Suprapubic skin (tissue), 4 donors: Measurements from ENCODE around the gene ATP6V0E1. TPM values are rescaled to one million over a fixed set of nuclear protein-coding genes. Genes with fewer than 3 reads are reported as not detected.

Source experiments
- DNase-seq, 2 donors: peaks; one replicate each; pipeline ENCODE4 v3.0.0-alpha.2; 2019; ENCODE audit warnings: low spot score in 2 of 2
- H3K27ac ChIP-seq: fragments of 200-600 bp; sonication (generic); one replicate; pipeline ENCODE4 v1.5.1; 2019
- H3K27me3 ChIP-seq: fragments of 200-600 bp; sonication (generic); one replicate; pipeline ENCODE4 v1.5.1; 2019
- H3K36me3 ChIP-seq: fragments of 200-600 bp; sonication (generic); one replicate; pipeline ENCODE4 v1.5.1; 2019
- H3K4me1 ChIP-seq: fragments of 200-600 bp; sonication (generic); one replicate; pipeline ENCODE4 v1.5.1; 2019
- H3K4me3 ChIP-seq: fragments of 200-600 bp; sonication (generic); one replicate; pipeline ENCODE4 v1.5.1; 2019; ENCODE audit warnings: mild to moderate bottlenecking
- H3K9me3 ChIP-seq: fragments of 200-600 bp; sonication (generic); one replicate; pipeline ENCODE4 v1.5.1; 2019
- EP300 ChIP-seq: sonication (generic); formaldehyde crosslinking; IDR thresholded peaks from one replicate; pipeline ENCODE4 v1.6.1; 2017; ENCODE audit warnings: antibody characterized with exemption
- POLR2A ChIP-seq, 2 donors: fragments of 450-650 bp; IDR thresholded peaks; one replicate each; pipeline ENCODE4 v1.6.1; 2017; ENCODE audit warnings: antibody characterized with exemption in 2 of 2, mild to moderate bottlenecking in 2 of 2, moderate library complexity in 2 of 2
- POLR2AphosphoS5 ChIP-seq, 3 donors: sonication (generic); formaldehyde crosslinking; IDR thresholded peaks; one replicate each; pipeline ENCODE4 v1.6.1; 2017; ENCODE audit warnings: antibody characterized with exemption in 3 of 3
- WGBS: methylation state at CpG from one replicate; pipeline ENCODE4 v1.1.5; 2018; 5-methylcytosine and 5-hydroxymethylcytosine counted together
- total RNA-seq, 4 donors: library from RNA; depleted of rRNA; stranded (reverse); fragments of >200 nt; gene quantifications; one replicate each; pipeline ENCODE4 v1.1.0, GENCODE V29; 2016
- TF ChIP-seq, protein P1 (sequence below), 2 donors: fragments of 200-600 bp in 1 of 2; fragments of 450-650 bp in 1 of 2; sonication (generic) in 1 of 2; IDR thresholded peaks; one replicate each; pipeline ENCODE4 v1.5.1; 2016 to 2019; ENCODE audit warnings: antibody characterized with exemption in 2 of 2, mild to moderate bottlenecking in 1 of 2, moderate library complexity in 1 of 2

Gene ATP6V0E1
- total RNA-seq, 4 donors from 2014 or later: 73.7 to 91.3 (median 82.1) TPM

- TF ChIP-seq EP300: no peak
- TF ChIP-seq, protein P1, sequence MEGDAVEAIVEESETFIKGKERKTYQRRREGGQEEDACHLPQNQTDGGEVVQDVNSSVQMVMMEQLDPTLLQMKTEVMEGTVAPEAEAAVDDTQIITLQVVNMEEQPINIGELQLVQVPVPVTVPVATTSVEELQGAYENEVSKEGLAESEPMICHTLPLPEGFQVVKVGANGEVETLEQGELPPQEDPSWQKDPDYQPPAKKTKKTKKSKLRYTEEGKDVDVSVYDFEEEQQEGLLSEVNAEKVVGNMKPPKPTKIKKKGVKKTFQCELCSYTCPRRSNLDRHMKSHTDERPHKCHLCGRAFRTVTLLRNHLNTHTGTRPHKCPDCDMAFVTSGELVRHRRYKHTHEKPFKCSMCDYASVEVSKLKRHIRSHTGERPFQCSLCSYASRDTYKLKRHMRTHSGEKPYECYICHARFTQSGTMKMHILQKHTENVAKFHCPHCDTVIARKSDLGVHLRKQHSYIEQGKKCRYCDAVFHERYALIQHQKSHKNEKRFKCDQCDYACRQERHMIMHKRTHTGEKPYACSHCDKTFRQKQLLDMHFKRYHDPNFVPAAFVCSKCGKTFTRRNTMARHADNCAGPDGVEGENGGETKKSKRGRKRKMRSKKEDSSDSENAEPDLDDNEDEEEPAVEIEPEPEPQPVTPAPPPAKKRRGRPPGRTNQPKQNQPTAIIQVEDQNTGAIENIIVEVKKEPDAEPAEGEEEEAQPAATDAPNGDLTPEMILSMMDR (IDR thresholded peaks at IDR 0.05): no peak
- TF ChIP-seq POLR2AphosphoS5 (IDR thresholded peaks at IDR 0.05): no peak
- no peak for TF ChIP-seq POLR2A (IDR thresholded peaks at IDR 0.05)
- H3K27me3 ChIP-seq: no peaks in the 10 kb centered on the region
- no peak overlapping the region for H3K27ac ChIP-seq
- peaks cover 28% of the 10 kb centered on the region for H3K36me3 ChIP-seq
- H3K4me1 ChIP-seq: peaks cover 23% of the 10 kb centered on the region
- DNase-seq: no peak
- no peak overlapping the region for H3K4me3 ChIP-seq
- H3K9me3 ChIP-seq: no peaks in the 10 kb centered on the region
- 71% methylated on average over 3 of the region's 3 CpGs for WGBS
Observed at GRCh38 chr5:172988276-172988675, 4.7 kb downstream of the ATP6V0E1 start.

GRCh38 chr5:172990776-172991175 lies 7.2 kb downstream of the ATP6V0E1 start:
- DNase-seq: no peak
- Histone ChIP-seq H3K27ac (no peak overlapping the region), H3K9me3 (no peaks in the 10 kb centered on the region), H3K4me3 (no peak overlapping the region), H3K36me3 (peaks cover 40% of the 10 kb centered on the region), H3K27me3 (no peaks in the 10 kb centered on the region), H3K4me1 (peaks cover 9% of the 10 kb centered on the region)
- 93% methylated on average over 8 of the region's 8 CpGs for WGBS
- TF ChIP-seq, protein P1 (IDR thresholded peaks at IDR 0.05): no peak
- TF ChIP-seq EP300 (no peak), POLR2AphosphoS5 (IDR thresholded peaks at IDR 0.05) (no peak), POLR2A (IDR thresholded peaks at IDR 0.05) (no peak)

GRCh38 chr5:172994405-172994804 lies 10.8 kb downstream of the ATP6V0E1 start:
- no peaks in the 10 kb centered on the region for H3K27me3 ChIP-seq
- WGBS: 95% methylated on average over 2 of the region's 2 CpGs
- no peak for DNase-seq
- H3K4me3 ChIP-seq: no peak overlapping the region
- no peak for TF ChIP-seq POLR2A (IDR thresholded peaks at IDR 0.05)
- TF ChIP-seq, protein P1 (IDR thresholded peaks at IDR 0.05): no peak
- TF ChIP-seq POLR2AphosphoS5 (IDR thresholded peaks at IDR 0.05): no peak
- no peak for TF ChIP-seq EP300
- no peak overlapping the region for H3K27ac ChIP-seq
- no peaks in the 10 kb centered on the region for H3K9me3 ChIP-seq
- peaks cover 42% of the 10 kb centered on the region for H3K36me3 ChIP-seq
- H3K4me1 ChIP-seq: peaks cover 8% of the 10 kb centered on the region

- no peak for DNase-seq
Observed at GRCh38 chr5:172999372-172999973, 15.9 kb downstream of the ATP6V0E1 start.

DNA sequence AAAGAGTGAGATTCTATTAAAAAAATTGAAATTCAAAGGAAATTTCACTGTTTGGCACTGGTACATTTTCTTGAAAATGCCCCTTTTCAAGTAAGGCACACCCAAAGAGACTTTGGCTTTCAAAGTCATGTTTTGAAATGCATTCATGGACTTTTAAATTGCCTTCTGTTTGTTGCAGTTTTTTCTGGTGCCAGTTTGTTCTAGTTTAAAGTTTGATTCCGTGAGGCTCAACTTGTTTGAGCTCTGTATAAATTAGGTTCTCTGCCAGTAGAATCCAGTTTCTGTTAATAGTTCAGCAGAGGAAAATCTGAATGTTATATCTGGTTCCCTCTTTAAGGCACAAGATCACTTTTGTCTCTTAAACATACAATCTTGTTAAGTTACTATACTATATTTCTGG lies 16.4 kb downstream of the ATP6V0E1 start:
- H3K4me3 ChIP-seq: no peak overlapping the region
- WGBS: 23% methylated on average over 1 of the region's 1 CpG
- peaks cover 33% of the 10 kb centered on the region for H3K4me1 ChIP-seq
- peaks cover 29% of the 10 kb centered on the region for H3K36me3 ChIP-seq
- H3K27ac ChIP-seq: peak overlapping the region; percentile 61
- H3K27me3 ChIP-seq: no peaks in the 10 kb centered on the region
- no peak for TF ChIP-seq POLR2A (IDR thresholded peaks at IDR 0.05)
- no peak for TF ChIP-seq EP300
- TF ChIP-seq, protein P1 (IDR thresholded peaks at IDR 0.05): no peak
- no peak for TF ChIP-seq POLR2AphosphoS5 (IDR thresholded peaks at IDR 0.05)
- H3K9me3 ChIP-seq: no peaks in the 10 kb centered on the region
- DNase-seq: no peak

More at GRCh38 chr5:172999372-172999973, 15.9 kb downstream of the ATP6V0E1 start:
- no peaks in the 10 kb centered on the region for H3K27me3 ChIP-seq
- H3K9me3 ChIP-seq: no peaks in the 10 kb centered on the region
- H3K4me1 ChIP-seq: peaks cover 33% of the 10 kb centered on the region
- no peak overlapping the region for H3K4me3 ChIP-seq
- TF ChIP-seq POLR2AphosphoS5 (IDR thresholded peaks at IDR 0.05) (no peak), POLR2A (IDR thresholded peaks at IDR 0.05) (no peak), EP300 (no peak)
- TF ChIP-seq, protein P1 (IDR thresholded peaks at IDR 0.05): no peak
- H3K36me3 ChIP-seq: peaks cover 33% of the 10 kb centered on the region
- 56% methylated on average over 3 of the region's 3 CpGs for WGBS
- H3K27ac ChIP-seq: peak overlapping the region; percentile 61
